ENCODE results near the gene LAPTM5. TPM values are rescaled to one million over a fixed set of nuclear protein-coding genes. Genes with fewer than 3 reads are reported as not detected.

Gene LAPTM5
- total and polyA plus RNA-seq, 2 of the 8 experiments (the other 6 are each of a cell fraction or from before 2014, with no cell fraction given): 0.37 to 1.4 TPM

- TF ChIP-seq, protein P1, sequence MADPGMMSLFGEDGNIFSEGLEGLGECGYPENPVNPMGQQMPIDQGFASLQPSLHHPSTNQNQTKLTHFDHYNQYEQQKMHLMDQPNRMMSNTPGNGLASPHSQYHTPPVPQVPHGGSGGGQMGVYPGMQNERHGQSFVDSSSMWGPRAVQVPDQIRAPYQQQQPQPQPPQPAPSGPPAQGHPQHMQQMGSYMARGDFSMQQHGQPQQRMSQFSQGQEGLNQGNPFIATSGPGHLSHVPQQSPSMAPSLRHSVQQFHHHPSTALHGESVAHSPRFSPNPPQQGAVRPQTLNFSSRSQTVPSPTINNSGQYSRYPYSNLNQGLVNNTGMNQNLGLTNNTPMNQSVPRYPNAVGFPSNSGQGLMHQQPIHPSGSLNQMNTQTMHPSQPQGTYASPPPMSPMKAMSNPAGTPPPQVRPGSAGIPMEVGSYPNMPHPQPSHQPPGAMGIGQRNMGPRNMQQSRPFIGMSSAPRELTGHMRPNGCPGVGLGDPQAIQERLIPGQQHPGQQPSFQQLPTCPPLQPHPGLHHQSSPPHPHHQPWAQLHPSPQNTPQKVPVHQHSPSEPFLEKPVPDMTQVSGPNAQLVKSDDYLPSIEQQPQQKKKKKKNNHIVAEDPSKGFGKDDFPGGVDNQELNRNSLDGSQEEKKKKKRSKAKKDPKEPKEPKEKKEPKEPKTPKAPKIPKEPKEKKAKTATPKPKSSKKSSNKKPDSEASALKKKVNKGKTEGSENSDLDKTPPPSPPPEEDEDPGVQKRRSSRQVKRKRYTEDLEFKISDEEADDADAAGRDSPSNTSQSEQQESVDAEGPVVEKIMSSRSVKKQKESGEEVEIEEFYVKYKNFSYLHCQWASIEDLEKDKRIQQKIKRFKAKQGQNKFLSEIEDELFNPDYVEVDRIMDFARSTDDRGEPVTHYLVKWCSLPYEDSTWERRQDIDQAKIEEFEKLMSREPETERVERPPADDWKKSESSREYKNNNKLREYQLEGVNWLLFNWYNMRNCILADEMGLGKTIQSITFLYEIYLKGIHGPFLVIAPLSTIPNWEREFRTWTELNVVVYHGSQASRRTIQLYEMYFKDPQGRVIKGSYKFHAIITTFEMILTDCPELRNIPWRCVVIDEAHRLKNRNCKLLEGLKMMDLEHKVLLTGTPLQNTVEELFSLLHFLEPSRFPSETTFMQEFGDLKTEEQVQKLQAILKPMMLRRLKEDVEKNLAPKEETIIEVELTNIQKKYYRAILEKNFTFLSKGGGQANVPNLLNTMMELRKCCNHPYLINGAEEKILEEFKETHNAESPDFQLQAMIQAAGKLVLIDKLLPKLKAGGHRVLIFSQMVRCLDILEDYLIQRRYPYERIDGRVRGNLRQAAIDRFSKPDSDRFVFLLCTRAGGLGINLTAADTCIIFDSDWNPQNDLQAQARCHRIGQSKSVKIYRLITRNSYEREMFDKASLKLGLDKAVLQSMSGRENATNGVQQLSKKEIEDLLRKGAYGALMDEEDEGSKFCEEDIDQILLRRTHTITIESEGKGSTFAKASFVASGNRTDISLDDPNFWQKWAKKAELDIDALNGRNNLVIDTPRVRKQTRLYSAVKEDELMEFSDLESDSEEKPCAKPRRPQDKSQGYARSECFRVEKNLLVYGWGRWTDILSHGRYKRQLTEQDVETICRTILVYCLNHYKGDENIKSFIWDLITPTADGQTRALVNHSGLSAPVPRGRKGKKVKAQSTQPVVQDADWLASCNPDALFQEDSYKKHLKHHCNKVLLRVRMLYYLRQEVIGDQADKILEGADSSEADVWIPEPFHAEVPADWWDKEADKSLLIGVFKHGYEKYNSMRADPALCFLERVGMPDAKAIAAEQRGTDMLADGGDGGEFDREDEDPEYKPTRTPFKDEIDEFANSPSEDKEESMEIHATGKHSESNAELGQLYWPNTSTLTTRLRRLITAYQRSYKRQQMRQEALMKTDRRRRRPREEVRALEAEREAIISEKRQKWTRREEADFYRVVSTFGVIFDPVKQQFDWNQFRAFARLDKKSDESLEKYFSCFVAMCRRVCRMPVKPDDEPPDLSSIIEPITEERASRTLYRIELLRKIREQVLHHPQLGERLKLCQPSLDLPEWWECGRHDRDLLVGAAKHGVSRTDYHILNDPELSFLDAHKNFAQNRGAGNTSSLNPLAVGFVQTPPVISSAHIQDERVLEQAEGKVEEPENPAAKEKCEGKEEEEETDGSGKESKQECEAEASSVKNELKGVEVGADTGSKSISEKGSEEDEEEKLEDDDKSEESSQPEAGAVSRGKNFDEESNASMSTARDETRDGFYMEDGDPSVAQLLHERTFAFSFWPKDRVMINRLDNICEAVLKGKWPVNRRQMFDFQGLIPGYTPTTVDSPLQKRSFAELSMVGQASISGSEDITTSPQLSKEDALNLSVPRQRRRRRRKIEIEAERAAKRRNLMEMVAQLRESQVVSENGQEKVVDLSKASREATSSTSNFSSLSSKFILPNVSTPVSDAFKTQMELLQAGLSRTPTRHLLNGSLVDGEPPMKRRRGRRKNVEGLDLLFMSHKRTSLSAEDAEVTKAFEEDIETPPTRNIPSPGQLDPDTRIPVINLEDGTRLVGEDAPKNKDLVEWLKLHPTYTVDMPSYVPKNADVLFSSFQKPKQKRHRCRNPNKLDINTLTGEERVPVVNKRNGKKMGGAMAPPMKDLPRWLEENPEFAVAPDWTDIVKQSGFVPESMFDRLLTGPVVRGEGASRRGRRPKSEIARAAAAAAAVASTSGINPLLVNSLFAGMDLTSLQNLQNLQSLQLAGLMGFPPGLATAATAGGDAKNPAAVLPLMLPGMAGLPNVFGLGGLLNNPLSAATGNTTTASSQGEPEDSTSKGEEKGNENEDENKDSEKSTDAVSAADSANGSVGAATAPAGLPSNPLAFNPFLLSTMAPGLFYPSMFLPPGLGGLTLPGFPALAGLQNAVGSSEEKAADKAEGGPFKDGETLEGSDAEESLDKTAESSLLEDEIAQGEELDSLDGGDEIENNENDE (IDR thresholded peaks at IDR 0.05; ENCODE audit: insufficient replicate concordance, low read length): no peak
- TF ChIP-seq KDM4A (IDR thresholded peaks at IDR 0.05; ENCODE audit: low read depth, low read length, severe bottlenecking): no peak
- TF ChIP-seq SRF (IDR thresholded peaks at IDR 0.05; ENCODE audit: low read depth, low read length): no peak
- TF ChIP-seq CHD1 (IDR thresholded peaks at IDR 0.05; ENCODE audit: low read depth, low read length): no peak
- no peak for TF ChIP-seq MAFK (IDR thresholded peaks at IDR 0.05; ENCODE audit: low read depth, low read length)
- TF ChIP-seq CEBPB (IDR thresholded peaks at IDR 0.05; ENCODE audit: low read depth, low read length): no peak
- no peak for TF ChIP-seq SP1 (IDR thresholded peaks at IDR 0.05; ENCODE audit: low read depth, low read length)
- no peak for TF ChIP-seq TAF7 (optimal IDR thresholded peaks at IDR 0.05; ENCODE audit: borderline replicate concordance, low read depth, low read length)
- TF ChIP-seq RFX5 (IDR thresholded peaks at IDR 0.05; ENCODE audit: borderline replicate concordance, low read depth, low read length): no peak
- no peak for TF ChIP-seq TEAD4 (IDR thresholded peaks at IDR 0.05; ENCODE audit: low read depth, low read length)
- TF ChIP-seq FOSL1 (IDR thresholded peaks at IDR 0.05; ENCODE audit: insufficient read depth, low read depth, low read length): no peak
Observed at GRCh38 chr1:30692201-30692947, 65.2 kb downstream of the LAPTM5 start (continued).
